SU-DHL-6 (cell line): ENCODE results near the gene TRAF3IP1.

Experiments
- EZH2phosphoT487 ChIP-seq: fragments of 200-600 bp; sonication (generic), shearing (Covaris generic); conservative IDR thresholded peaks from 2 replicates; pipeline ENCODE4 v1.6.1; 2018; ENCODE audit warnings: mild to moderate bottlenecking, antibody characterized with exemption, low read length, moderate library complexity, mixed read lengths
- TF ChIP-seq, protein P1 (sequence below): fragments of 200-600 bp; sonication (generic); IDR thresholded peaks from one replicate; pipeline ENCODE4 v1.5.1; 2017; ENCODE audit warnings: antibody characterized with exemption, mild to moderate bottlenecking, low read length, moderate library complexity; ENCODE audit not compliant: insufficient read depth, poor library complexity, severe bottlenecking

DNA sequence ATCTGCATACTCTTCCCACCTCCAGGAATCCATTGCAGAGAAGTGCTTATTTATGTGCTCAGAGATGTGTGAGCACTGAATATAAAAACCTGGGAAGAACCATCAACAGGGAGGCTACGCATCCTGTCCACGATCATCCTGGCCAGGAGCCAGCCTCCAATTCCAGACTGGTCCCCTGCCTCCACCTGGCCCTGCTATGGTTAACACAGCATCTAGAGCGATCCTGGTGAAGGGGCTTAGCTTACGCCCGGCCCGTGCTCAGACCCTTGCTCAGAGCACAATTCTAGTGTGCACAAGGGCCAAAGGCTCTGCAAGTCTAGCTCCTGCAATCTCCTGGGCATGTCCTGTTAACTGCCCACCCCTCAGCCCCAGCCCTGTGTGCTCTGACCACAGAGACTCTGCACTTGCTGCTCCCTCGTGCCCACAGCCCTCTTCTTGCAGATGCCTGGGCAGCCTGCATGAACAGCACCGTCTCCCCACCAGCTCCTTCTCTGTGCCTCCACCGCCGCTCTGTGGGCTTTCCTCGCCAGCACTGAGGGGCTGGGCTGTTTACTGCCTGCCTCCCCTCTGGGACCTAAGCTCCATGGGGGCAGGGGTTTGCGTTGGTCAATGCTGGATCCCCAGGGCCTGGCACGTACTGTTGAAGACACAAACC lies 38.4 kb upstream of the TRAF3IP1 start:
- TF ChIP-seq, protein P1, sequence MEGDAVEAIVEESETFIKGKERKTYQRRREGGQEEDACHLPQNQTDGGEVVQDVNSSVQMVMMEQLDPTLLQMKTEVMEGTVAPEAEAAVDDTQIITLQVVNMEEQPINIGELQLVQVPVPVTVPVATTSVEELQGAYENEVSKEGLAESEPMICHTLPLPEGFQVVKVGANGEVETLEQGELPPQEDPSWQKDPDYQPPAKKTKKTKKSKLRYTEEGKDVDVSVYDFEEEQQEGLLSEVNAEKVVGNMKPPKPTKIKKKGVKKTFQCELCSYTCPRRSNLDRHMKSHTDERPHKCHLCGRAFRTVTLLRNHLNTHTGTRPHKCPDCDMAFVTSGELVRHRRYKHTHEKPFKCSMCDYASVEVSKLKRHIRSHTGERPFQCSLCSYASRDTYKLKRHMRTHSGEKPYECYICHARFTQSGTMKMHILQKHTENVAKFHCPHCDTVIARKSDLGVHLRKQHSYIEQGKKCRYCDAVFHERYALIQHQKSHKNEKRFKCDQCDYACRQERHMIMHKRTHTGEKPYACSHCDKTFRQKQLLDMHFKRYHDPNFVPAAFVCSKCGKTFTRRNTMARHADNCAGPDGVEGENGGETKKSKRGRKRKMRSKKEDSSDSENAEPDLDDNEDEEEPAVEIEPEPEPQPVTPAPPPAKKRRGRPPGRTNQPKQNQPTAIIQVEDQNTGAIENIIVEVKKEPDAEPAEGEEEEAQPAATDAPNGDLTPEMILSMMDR, result no peak
- no peak for TF ChIP-seq EZH2phosphoT487
